Left renal cortex interstitium (tissue), 4 donors: ENCODE results near the gene AMOTL1. TPM values are rescaled to one million over a fixed set of nuclear protein-coding genes. Genes with fewer than 3 reads are reported as not detected.
A peak's percentile ranks its signal among the peaks of the same experiment; 100 is the strongest.

Experiments used
- DNase-seq, 4 donors: peaks; one replicate each; pipeline ENCODE4 v3.0.0-alpha.2; 2013; ENCODE audit warnings: low read depth in 4 of 4, low spot score in 2 of 4, missing footprints in 1 of 4
- polyA plus RNA-seq, 4 donors: library from polyadenylated mRNA; unstranded; fragments of 120-200 nt; gene quantifications; one replicate each; pipeline ENCODE4 v1.2.1, GENCODE V29; 2013; ENCODE audit not compliant: insufficient read length in 4 of 4

The AMOTL1 gene
- polyA plus RNA-seq, 4 donors = 42.1 to 46.9 (median 45.6) TPM

GRCh38 chr11:94814272-94814976 lies 46.3 kb downstream of the AMOTL1 start:
- DNase-seq = no peak

GRCh38 chr11:94815705-94816344 lies 47.7 kb downstream of the AMOTL1 start:
- no peak for DNase-seq

- DNase-seq = no peak
Observed at GRCh38 chr11:94820480-94820879, 52.3 kb downstream of the AMOTL1 start.

GRCh38 chr11:94821439-94821838 lies 53.3 kb downstream of the AMOTL1 start:
- no peak for DNase-seq

- DNase-seq = no peak
Observed at GRCh38 chr11:94822080-94822479, 53.9 kb downstream of the AMOTL1 start.

GRCh38 chr11:94823102-94823732 lies 55.1 kb downstream of the AMOTL1 start:
- no peak for DNase-seq

GRCh38 chr11:94825031-94825430 lies 56.9 kb downstream of the AMOTL1 start:
- no peak for DNase-seq

GRCh38 chr11:94825481-94825880 lies 57.3 kb downstream of the AMOTL1 start:
- no peak for DNase-seq

GRCh38 chr11:94826415-94826814 lies 58.3 kb downstream of the AMOTL1 start:
- no peak for DNase-seq

GRCh38 chr11:94828088-94828487 lies 59.9 kb downstream of the AMOTL1 start:
- DNase-seq = no peak

GRCh38 chr11:94830722-94831510 lies 62.8 kb downstream of the AMOTL1 start:
- no peak for DNase-seq

GRCh38 chr11:94831529-94831928 lies 63.4 kb downstream of the AMOTL1 start:
- no peak for DNase-seq

- no peak for DNase-seq
Observed at GRCh38 chr11:94832604-94833235, 64.6 kb downstream of the AMOTL1 start.

- DNase-seq = no peak
Observed at GRCh38 chr11:94834911-94835593, 66.9 kb downstream of the AMOTL1 start.

- no peak for DNase-seq
Observed at GRCh38 chr11:94835594-94835927, 67.4 kb downstream of the AMOTL1 start.

- no peak for DNase-seq
Observed at GRCh38 chr11:94837317-94837716, 69.2 kb downstream of the AMOTL1 start.

GRCh38 chr11:94838027-94838731 lies 70.0 kb downstream of the AMOTL1 start:
- no peak for DNase-seq

GRCh38 chr11:94840209-94840608 lies 72.1 kb downstream of the AMOTL1 start:
- peak in 2 of 4 donors; percentile 5 to 39 for DNase-seq

GRCh38 chr11:94844031-94844430 lies 75.9 kb downstream of the AMOTL1 start:
- no peak for DNase-seq

- DNase-seq = no peak
Observed at GRCh38 chr11:94845622-94846021, 77.5 kb downstream of the AMOTL1 start.
